ENCODE data around the gene EXOC3L4.

Gene EXOC3L4

DNA sequence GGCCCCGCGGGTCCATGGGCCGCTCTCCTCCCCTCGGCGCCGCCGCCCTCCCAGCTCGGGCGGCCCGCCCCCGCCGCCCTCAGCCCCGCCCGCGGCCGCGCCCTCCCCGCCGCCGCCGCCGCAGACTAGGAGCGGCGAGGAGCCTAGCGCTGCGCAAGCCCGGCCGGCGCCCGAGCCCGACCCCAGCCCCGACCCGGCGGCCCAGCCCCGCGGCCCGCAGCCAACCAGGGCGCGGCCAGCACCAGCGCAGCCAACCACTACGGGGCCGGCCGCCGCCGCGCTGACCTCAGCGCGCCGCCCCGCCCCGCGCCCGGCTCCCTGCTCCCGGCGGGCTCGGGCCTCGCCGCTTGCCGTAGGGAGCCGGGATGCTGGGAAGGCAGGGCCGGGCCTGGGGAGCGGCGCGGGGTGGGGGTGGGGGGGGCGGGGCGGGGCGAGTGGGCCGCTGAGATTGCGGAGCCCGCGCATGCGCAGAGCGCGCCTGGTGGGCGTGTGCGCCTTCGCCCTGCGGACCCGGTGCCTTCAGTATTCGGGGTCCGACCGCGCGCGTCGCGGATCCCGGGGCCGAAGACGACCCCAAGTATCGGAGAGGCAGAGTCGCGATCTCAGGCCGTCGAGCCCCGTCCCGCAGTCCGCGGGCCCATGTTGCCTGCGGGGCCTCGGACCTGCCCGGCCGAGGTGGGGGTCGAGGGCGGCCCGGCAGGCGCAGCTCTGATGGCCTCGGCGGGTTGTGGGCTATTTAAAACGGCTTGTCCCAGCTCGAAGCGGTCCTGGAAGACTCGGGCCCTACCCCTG lies 37.0 kb upstream of the EXOC3L4 start, which contains the start of gene CDC42BPB (continued):
- TF ChIP-seq, protein P1, sequence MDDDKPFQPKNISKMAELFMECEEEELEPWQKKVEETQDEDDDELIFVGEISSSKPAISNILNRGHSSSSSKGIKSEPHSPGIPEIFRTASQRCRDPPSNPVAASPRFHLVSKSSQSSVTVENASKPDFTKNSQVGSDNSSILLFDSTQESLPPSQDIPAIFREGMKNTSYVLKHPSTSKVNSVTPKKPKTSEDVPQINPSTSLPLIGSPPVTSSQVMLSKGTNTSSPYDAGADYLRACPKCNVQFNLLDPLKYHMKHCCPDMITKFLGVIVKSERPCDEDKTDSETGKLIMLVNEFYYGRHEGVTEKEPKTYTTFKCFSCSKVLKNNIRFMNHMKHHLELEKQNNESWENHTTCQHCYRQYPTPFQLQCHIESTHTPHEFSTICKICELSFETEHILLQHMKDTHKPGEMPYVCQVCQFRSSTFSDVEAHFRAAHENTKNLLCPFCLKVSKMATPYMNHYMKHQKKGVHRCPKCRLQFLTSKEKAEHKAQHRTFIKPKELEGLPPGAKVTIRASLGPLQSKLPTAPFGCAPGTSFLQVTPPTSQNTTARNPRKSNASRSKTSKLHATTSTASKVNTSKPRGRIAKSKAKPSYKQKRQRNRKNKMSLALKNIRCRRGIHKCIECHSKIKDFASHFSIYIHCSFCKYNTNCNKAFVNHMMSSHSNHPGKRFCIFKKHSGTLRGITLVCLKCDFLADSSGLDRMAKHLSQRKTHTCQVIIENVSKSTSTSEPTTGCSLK (tag by site-specific recombination; IDR thresholded peaks at IDR 0.05): no peak
- TF ChIP-seq ZNF10 (tag by site-specific recombination; IDR thresholded peaks at IDR 0.05) (no peak), ZNF776 (tag by site-specific recombination; IDR thresholded peaks at IDR 0.05; ENCODE audit: borderline replicate concordance) (no peak), ZNF2 (tag by site-specific recombination; IDR thresholded peaks at IDR 0.05) (no peak), ZNF350 (tag by site-specific recombination; IDR thresholded peaks at IDR 0.05) (no peak), ZNF366 (tag by site-specific recombination; conservative IDR thresholded peaks at IDR 0.05) (no peak), ZNF155 (tag by site-specific recombination; IDR thresholded peaks at IDR 0.05) (no peak), MEIS1 (CRISPR knock-in tag; IDR thresholded peaks at IDR 0.05; ENCODE audit: borderline replicate concordance) (no peak), KLF16 (tag by site-specific recombination; IDR thresholded peaks at IDR 0.05) (0 out of 2 replicates have a peak, but pooled peaks have one; percentile 33), ZFP3 (tag by site-specific recombination; IDR thresholded peaks at IDR 0.05; ENCODE audit: low read depth) (no peak), ZBTB21 (tag by site-specific recombination; IDR thresholded peaks at IDR 0.05) (no peak), ZNF626 (tag by site-specific recombination; IDR thresholded peaks at IDR 0.05) (no peak), ZFHX2 (tag by site-specific recombination; conservative IDR thresholded peaks at IDR 0.05) (peak; percentile 74), ZNF16 (tag by site-specific recombination; IDR thresholded peaks at IDR 0.05; ENCODE audit: low read depth) (no peak), ZNF561 (tag by site-specific recombination; IDR thresholded peaks at IDR 0.05; ENCODE audit: borderline replicate concordance) (peak; percentile 42; the same call in 1 of the 2 replicates), OVOL3 (tag by site-specific recombination; IDR thresholded peaks at IDR 0.05) (no peak), ZNF324 (tag by site-specific recombination; IDR thresholded peaks at IDR 0.05) (no peak), SCRT2 (tag by site-specific recombination; IDR thresholded peaks at IDR 0.05) (no peak), ZSCAN30 (tag by site-specific recombination; IDR thresholded peaks at IDR 0.05) (no peak), ZNF514 (tag by site-specific recombination; IDR thresholded peaks at IDR 0.05) (no peak), ZNF140 (tag by site-specific recombination; IDR thresholded peaks at IDR 0.05) (no peak), SALL2 (tag by site-specific recombination; IDR thresholded peaks at IDR 0.05; ENCODE audit: borderline replicate concordance) (no peak), ZBTB8A (tag by site-specific recombination; IDR thresholded peaks at IDR 0.05) (peak; percentile 50), GLI4 (tag by site-specific recombination; IDR thresholded peaks at IDR 0.05) (no peak)
- TF ChIP-seq, protein P2, sequence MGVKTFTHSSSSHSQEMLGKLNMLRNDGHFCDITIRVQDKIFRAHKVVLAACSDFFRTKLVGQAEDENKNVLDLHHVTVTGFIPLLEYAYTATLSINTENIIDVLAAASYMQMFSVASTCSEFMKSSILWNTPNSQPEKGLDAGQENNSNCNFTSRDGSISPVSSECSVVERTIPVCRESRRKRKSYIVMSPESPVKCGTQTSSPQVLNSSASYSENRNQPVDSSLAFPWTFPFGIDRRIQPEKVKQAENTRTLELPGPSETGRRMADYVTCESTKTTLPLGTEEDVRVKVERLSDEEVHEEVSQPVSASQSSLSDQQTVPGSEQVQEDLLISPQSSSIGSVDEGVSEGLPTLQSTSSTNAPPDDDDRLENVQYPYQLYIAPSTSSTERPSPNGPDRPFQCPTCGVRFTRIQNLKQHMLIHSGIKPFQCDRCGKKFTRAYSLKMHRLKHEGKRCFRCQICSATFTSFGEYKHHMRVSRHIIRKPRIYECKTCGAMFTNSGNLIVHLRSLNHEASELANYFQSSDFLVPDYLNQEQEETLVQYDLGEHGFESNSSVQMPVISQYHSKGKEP (tag by site-specific recombination; IDR thresholded peaks at IDR 0.05): no peak
- TF ChIP-seq, protein P3, sequence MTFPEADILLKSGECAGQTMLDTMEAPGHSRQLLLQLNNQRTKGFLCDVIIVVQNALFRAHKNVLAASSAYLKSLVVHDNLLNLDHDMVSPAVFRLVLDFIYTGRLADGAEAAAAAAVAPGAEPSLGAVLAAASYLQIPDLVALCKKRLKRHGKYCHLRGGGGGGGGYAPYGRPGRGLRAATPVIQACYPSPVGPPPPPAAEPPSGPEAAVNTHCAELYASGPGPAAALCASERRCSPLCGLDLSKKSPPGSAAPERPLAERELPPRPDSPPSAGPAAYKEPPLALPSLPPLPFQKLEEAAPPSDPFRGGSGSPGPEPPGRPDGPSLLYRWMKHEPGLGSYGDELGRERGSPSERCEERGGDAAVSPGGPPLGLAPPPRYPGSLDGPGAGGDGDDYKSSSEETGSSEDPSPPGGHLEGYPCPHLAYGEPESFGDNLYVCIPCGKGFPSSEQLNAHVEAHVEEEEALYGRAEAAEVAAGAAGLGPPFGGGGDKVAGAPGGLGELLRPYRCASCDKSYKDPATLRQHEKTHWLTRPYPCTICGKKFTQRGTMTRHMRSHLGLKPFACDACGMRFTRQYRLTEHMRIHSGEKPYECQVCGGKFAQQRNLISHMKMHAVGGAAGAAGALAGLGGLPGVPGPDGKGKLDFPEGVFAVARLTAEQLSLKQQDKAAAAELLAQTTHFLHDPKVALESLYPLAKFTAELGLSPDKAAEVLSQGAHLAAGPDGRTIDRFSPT (tag by site-specific recombination; IDR thresholded peaks at IDR 0.05): no peak
- TF ChIP-seq, protein P4, sequence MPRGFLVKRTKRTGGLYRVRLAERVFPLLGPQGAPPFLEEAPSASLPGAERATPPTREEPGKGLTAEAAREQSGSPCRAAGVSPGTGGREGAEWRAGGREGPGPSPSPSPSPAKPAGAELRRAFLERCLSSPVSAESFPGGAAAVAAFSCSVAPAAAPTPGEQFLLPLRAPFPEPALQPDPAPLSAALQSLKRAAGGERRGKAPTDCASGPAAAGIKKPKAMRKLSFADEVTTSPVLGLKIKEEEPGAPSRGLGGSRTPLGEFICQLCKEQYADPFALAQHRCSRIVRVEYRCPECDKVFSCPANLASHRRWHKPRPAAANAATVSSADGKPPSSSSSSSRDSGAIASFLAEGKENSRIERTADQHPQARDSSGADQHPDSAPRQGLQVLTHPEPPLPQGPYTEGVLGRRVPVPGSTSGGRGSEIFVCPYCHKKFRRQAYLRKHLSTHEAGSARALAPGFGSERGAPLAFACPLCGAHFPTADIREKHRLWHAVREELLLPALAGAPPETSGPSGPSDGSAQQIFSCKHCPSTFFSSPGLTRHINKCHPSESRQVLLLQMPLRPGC (tag by site-specific recombination; IDR thresholded peaks at IDR 0.05): no peak
- TF ChIP-seq, protein P5, sequence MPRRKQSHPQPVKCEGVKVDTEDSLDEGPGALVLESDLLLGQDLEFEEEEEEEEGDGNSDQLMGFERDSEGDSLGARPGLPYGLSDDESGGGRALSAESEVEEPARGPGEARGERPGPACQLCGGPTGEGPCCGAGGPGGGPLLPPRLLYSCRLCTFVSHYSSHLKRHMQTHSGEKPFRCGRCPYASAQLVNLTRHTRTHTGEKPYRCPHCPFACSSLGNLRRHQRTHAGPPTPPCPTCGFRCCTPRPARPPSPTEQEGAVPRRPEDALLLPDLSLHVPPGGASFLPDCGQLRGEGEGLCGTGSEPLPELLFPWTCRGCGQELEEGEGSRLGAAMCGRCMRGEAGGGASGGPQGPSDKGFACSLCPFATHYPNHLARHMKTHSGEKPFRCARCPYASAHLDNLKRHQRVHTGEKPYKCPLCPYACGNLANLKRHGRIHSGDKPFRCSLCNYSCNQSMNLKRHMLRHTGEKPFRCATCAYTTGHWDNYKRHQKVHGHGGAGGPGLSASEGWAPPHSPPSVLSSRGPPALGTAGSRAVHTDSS (tag by site-specific recombination; IDR thresholded peaks at IDR 0.05): no peak
- TF ChIP-seq, protein P6, sequence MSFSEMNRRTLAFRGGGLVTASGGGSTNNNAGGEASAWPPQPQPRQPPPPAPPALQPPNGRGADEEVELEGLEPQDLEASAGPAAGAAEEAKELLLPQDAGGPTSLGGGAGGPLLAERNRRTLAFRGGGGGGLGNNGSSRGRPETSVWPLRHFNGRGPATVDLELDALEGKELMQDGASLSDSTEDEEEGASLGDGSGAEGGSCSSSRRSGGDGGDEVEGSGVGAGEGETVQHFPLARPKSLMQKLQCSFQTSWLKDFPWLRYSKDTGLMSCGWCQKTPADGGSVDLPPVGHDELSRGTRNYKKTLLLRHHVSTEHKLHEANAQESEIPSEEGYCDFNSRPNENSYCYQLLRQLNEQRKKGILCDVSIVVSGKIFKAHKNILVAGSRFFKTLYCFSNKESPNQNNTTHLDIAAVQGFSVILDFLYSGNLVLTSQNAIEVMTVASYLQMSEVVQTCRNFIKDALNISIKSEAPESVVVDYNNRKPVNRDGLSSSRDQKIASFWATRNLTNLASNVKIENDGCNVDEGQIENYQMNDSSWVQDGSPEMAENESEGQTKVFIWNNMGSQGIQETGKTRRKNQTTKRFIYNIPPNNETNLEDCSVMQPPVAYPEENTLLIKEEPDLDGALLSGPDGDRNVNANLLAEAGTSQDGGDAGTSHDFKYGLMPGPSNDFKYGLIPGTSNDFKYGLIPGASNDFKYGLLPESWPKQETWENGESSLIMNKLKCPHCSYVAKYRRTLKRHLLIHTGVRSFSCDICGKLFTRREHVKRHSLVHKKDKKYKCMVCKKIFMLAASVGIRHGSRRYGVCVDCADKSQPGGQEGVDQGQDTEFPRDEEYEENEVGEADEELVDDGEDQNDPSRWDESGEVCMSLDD (tag by site-specific recombination; IDR thresholded peaks at IDR 0.05): no peak
